NCI-H345 treated with DMSO at 0.1 percent for 48 hours (cell line): ENCODE data around the gene CCL18.
"Not testable (repeated sequence)": the region's sequence is repeated elsewhere in the genome, so short reads cannot be mapped to it uniquely, and the experiment has no call there.

Experiments
- DNase-seq: peaks from one replicate; lab custom pipeline; 2025; ENCODE audit not compliant: unreplicated experiment; lab: John Stamatoyannopoulos, UW

Gene CCL18

DNA sequence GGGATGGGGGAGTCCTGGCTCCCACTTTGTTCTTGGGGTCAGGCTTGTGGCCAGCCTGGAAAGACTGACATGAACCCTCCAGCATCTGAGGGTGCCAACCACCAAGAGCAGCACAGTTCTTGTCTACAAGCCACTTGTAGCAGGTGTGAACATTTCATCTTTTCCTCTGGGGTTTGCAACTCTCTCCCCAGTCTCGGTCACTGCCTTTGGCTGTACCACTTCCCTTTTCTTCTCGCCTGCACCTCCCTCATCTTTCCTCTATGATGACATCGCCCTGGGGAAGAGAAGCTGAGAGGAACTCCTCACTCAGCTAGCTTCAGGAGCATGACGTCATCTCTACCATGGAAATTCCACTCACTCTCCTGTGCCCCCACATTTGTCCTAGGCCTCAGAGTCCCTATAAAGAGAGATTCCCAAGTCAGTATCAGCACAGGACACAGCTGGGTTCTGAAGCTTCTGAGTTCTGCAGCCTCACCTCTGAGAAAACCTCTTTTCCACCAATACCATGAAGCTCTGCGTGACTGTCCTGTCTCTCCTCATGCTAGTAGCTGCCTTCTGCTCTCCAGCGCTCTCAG lies 39.4 kb downstream of the CCL18 start, which contains the start of gene CCL4:
Gene CCL4 (plus strand): TSS at position 427 of the 575 bp plus-strand sequence. CDS start 79 bp downstream, at position 506.
- DNase-seq = not testable (repeated sequence)

DNA sequence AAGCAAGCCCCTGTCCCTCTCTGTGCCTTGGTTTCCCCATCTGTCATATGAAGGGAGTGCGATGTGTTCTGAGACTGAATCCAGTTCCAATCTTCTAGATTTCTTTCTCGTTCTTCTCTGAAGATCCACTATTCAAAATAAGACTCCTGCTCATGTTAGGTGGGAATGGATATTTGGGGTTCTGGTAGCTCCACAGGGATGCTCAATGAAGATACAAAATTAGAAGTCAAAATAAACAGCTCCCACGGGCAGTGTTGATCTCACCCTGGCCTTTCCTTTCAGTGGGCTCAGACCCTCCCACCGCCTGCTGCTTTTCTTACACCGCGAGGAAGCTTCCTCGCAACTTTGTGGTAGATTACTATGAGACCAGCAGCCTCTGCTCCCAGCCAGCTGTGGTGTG lies 40.2 kb downstream of the CCL18 start:
- DNase-seq = not testable (repeated sequence)

DNA sequence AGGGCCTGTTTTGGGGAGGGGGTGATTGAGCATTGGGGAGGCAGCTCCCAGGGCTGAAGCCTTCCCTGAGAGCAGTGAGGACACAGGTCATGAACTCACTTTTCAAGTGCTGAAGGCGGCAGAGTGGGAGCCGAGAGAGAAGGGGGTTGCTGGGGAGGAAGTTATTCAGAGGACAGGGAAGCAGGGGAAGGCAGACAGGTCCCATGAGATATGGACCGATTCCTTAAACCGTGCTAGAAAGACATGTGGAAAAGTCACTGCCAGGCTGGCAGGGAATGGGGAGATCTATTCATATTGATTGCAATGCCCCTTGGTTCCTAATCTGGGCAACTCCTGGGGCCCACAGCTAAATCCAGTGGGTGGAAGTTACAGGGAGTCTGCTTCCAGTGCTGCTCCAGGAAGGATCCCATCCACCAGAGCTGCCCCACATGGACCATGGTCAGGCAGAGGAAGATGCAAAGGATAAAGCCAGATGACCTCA lies 40.7 kb downstream of the CCL18 start:
- DNase-seq = no peak

DNA sequence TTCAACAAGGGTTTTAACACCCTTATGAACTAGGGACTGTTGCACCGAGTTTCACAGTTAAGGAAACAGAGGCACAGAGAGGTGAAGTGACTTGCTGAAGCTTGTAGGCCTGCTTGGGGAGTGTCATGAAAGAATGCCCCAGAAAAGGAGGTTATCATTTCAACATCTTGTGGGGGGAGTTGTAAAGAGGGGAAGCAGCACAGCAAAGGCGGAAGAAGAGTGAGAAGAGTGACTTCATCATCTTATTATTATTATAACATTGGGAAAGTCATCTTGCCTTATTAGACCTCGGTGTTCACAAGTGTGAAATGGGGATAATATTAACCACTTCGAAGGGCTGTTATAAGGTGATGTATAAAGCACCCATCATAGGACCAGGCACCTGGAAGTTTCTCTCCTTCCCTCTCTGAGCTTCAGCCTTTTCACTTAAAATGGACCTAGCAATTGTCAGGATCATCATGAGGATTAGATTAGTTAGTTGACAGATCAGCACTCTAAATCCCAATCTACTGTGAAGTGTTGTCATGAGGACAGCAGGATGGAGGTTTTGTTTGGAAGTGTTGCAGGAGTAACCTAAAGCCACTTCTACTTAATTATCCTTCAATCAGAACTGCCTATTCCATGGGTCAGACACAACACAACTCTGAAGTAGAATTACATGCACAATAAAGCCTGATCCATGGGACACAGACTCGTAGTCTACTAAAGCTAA lies 41.9 kb downstream of the CCL18 start:
- DNase-seq = no peak

DNA sequence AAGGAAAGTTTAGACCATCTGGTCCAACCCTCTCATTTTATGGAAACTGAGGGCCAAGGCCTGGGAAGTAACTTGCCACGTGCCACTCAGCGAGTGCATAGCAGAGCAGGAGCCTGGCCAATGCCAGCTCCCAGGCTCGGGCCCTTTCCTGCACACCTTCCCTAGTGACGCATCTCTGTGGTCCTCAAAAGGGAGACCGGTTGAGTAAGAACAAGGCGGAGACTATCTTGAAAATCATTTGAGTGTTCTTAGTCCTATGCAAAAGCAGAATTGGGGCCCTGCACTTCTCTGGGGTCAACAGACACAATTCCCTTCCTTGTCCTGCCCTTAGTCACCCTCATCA lies 42.4 kb downstream of the CCL18 start:
- DNase-seq = no peak

DNA sequence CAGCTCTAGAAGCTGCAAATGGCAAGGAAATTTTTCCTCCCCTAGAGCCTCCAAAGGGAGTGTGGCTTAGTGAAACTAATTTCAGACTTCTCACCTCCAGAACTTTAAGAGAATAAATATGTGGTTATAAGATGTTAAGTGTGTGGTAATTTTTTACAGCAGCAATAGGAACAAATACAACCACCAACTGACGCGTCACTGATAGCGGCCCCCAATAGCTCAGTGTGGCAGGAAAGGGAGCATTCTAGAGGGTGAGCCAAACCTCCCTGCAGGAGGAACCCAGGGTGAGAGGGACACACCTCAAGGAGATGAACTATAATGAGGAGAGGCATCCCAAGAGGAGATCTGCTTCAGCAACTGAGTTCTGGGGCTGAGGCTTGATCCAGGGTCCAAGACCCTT lies 43.6 kb downstream of the CCL18 start:
- no peak for DNase-seq

DNA sequence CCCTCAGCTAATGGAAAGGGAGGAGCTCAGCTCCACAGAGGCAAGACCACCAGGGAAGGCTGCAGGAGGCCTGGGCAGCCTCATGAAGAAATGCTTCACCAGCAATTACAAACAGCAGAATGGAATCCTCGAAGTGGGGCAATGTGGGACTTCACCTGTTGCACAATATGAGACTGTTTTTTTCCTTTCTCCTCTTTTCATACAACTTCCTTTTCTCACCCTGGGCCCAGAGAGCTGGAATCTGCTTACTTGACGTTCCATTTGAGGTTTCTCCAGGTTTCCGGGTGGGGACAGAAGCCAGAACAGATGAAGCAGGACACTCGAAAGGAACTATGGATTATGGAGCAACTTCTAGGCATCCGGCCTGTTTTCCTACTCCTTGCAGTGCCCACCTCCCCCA lies 44.2 kb downstream of the CCL18 start:
- not testable (repeated sequence) for DNase-seq

DNA sequence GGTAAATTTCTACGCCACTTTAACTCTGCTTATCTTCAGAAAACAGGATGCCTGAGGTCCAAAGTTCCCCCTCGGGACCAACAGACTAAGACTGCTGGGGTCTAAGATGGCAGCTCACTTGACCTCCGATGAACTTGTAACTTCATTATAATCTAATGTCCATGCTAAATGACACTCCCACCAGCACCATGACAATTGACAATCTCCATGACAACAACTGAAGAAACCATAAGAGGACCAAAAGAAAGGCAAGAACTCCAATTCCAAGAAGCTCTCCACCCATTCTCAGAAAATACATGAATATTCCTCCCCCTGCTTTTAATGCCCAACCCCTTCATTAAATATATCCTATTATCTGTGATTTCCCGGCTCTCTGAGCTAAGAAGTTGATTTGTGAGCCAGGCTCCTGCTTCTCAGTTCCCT lies 47.0 kb downstream of the CCL18 start:
- DNase-seq = no peak

DNA sequence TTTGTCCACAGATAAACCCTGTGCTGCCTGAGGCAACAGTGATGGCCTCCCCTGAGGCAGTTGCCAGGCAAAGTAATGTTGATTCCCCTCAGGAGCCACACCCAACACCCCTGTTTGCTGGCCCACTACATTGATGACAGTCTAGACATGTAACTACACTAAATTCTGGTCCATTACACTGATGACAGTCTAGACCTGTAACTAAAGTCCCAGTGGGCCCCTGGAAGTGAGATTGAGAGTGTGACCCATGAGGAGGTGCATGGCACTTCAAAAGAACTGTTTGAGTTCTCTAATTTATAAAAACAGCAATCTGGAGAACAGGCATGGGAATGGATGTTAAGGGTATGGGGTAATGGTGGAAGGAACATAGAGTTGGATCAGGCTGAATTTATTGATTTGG lies 48.5 kb downstream of the CCL18 start:
- DNase-seq = no peak

DNA sequence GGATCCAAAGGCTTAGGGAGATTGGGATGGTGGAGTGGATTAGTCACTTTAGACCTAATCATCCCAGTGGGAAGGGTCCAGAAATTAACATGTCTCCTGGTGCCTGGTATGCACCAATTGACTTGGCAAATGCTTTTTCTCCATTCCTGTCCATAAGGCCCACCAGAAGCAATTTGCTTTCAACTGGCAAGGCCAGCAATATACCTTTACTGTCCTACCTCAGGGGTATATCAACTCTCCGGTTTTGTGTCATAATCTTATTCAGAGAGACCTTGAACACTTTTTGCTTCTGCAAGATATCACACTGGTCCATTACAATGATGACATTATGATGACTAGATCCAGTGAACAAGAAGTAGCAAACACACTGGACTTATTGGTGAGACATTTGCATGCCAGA lies 49.1 kb downstream of the CCL18 start:
- not testable (repeated sequence) for DNase-seq

DNA sequence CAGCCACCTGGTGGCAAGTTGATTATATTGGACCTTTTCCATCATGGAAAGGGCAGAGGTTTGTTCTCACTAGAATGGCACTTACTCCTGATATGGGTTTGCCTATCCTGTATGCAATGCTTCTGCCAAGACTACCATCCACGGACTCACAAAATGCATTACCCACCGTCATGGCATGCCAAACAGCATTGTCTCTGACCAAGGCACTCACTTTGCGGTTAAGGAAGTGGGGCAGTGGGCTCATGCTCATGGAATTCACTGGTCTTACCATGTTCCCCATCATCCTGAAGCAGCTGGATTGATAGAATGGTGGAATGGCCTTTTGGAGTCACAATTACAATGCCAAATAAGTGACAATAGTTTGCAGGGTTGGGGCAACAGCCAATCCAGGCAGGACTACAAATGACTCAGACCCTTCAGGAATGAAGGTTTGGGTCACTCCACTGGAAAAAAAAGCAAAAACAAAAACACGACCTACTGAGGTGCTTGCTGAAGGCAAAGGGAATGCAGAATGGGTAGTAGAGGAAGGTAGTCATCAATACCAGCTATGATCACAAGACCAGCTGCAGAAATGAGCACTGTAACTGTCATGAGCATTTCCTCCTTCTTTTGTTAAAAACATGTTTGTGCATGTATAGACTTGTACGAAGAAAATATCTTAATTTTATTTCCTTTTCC lies 51.0 kb downstream of the CCL18 start:
- not testable (repeated sequence) for DNase-seq

DNA sequence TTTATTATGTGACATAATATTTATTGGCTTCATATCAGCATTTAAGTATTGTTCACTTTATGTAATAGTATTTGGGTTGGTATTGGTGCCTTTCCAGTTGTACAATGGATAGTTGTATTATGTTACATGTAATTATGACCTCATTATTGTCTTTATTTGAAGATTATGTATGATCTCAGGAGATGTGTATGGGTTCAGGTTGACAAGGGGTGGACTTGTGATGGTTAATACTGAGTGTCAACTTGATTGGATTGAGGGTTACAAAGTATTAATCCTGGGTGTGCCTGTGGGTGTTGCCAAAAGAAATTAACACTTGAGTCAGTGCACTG lies 51.5 kb downstream of the CCL18 start:
- not testable (repeated sequence) for DNase-seq

DNA sequence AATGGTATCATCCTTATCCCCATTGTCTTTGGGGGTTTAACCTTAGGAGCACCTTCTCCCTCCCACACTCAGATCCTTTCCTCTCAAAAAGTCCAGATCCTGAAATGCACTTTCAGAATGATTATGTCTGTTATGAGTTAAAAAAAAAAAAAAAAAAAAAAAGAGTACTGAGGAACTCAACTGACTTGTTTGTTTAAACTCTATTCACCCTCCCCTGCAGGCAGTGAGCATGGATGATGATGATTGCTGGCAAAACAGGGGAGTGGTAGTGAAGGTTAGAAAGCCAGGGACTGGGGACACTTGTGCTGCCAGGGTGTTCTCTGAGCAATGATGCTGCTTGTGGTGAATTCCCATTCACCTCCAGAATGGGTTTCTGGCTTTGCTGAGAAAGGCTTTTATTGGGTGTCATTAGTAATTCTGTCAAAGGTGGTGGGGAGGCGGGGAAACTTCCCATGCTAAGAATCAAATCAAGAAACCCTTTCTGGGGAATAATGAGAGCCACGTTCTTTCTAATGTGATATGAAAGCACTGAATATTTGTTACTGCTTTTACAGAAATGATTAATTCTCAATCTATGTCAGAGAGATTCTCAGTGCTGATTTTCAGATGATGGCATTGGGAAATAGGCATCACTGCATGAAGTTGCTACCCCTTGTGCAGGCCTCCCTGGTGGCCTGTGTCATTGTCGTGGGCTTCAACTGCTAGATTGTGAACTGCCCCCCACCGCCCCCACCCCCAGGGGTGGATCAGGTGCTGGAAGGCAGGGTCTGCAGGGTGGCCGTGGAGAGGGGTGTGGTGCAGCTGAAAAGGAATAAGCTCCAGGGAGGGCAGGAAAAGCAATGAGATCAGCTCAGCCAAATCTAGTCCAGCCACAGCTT lies 53.7 kb downstream of the CCL18 start:
- DNase-seq = no peak

DNA sequence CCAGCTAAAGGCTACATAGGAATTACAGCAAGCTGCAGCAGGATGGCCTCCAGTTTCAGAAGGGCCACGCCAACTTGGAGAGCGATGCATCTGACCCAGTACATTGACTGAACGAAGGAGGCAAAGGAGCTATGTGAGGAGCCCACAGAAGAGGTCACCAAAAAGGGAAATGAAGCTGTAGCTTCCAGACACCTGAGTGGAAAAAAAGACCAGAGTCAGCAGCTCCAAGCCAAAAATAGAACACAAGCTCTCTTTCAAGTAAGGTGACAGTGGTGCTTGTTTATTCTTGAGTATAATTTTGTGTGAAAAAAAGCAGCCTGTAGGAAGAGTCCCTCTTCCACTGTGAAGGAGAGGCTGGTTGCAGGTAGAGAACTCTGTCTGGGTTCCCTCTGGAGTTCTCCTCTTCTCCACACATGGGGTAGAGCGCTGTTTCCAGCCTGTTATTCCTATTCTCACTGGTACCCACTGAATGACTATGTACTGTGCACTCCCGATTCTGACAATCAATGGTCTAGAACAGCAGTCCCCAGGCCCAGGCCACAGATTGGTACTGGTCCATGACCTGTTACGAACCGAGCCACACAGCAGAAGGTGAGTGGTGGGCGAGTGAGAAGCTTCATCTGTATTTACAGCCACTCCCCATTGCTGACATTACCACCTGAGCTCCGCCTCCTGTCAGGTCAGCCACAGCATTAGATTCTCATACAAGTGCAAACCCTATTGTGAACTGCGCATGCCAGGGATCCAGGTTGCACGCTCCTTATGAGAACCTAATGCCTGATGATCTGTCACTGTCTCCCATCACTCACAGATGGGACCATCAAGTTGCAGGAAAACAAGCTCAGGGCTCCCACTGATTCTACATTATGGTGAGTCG lies 54.6 kb downstream of the CCL18 start:
- DNase-seq = no peak

DNA sequence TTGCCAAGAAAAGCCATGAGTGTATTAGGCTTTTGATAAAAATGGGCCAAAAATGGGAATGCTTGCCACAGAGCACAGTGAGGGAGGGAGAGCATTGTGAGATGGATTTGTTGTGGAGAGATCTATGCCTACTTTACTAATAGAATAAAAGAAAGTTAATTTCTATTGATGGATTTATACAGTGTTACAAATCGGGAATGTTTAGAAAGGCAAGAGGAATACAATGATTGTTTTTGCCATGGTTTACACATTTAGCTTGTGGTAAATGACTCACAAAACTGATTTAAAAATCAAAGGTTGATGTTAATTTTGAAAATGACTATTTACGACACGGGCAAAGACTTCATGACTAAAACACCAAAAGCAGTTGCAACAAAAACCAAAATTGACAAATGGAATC lies 56.1 kb downstream of the CCL18 start:
- no peak for DNase-seq

DNA sequence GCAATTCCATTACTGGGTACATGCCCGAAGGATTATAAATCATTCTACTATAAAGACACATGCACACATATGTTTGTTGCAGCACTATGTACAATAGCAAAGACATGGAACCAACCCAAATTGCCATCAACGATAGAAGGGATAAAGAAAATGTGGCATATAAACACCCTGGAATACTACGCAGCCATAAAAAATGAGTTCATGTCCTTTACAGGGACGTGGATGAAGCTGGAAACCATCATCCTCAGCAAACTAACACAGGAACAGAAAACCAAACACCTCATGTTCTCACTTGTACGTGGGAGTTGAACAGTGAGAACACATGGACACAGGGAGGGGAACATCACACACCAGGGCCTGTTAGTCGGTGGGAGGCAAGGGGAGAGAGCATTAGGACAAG lies 57.0 kb downstream of the CCL18 start:
- not testable (repeated sequence) for DNase-seq
